Skeletal muscle satellite cell (primary cell): ENCODE measurements around the gene MUC15.

Experiments
- H3K27me3 ChIP-seq: 2 replicates; pipeline ENCODE4 v1.7.0; 2013; ENCODE audit warnings: low read length; ENCODE audit not compliant: control insufficient read depth, insufficient read depth
- H3K36me3 ChIP-seq: 2 replicates; pipeline ENCODE4 v1.7.0; 2013; ENCODE audit warnings: mild to moderate bottlenecking, control low read depth, low read length; ENCODE audit not compliant: insufficient read depth
- H3K4me1 ChIP-seq: 2 replicates; pipeline ENCODE4 v1.7.0; 2013; ENCODE audit warnings: low read length; ENCODE audit not compliant: control insufficient read depth, insufficient read depth
- H3K4me2 ChIP-seq: 2 replicates; pipeline ENCODE4 v1.7.0; 2013; ENCODE audit warnings: mild to moderate bottlenecking, low read length
- H3K4me3 ChIP-seq: 2 replicates; pipeline ENCODE4 v1.7.0; 2013; ENCODE audit warnings: low read length
- H3K9ac ChIP-seq: 2 replicates; pipeline ENCODE4 v1.7.0; 2013; ENCODE audit warnings: mild to moderate bottlenecking, low read depth, low read length, moderate library complexity
- H3K9me3 ChIP-seq: replicated peaks from 2 replicates; pipeline ENCODE4 v1.7.0; 2013; ENCODE audit warnings: mild to moderate bottlenecking, control low read depth, low read length

Gene MUC15

GRCh38 chr11:26537341-26537740 lies 34.7 kb downstream of the MUC15 start:
- H3K4me2 ChIP-seq = no peak overlapping the region
- no peaks in the 10 kb centered on the region for H3K4me1 ChIP-seq
- H3K27me3 ChIP-seq = no peaks in the 10 kb centered on the region
- H3K4me3 ChIP-seq = no peak overlapping the region
- H3K36me3 ChIP-seq = no peaks in the 10 kb centered on the region
- no peak overlapping the region for H3K9ac ChIP-seq
- no peaks in the 10 kb centered on the region for H3K9me3 ChIP-seq

GRCh38 chr11:26527685-26528084 lies 44.4 kb downstream of the MUC15 start:
- H3K27me3 ChIP-seq = no peaks in the 10 kb centered on the region
- H3K4me1 ChIP-seq = no peaks in the 10 kb centered on the region
- no peak overlapping the region for H3K4me2 ChIP-seq
- no peak overlapping the region for H3K9ac ChIP-seq
- no peaks in the 10 kb centered on the region for H3K36me3 ChIP-seq
- no peaks in the 10 kb centered on the region for H3K9me3 ChIP-seq
- H3K4me3 ChIP-seq = no peak overlapping the region

GRCh38 chr11:26522912-26523610 lies 49.0 kb downstream of the MUC15 start:
- peaks cover 9% of the 10 kb centered on the region for H3K27me3 ChIP-seq
- H3K4me2 ChIP-seq = no peak overlapping the region
- no peaks in the 10 kb centered on the region for H3K4me1 ChIP-seq
- H3K9me3 ChIP-seq = no peaks in the 10 kb centered on the region
- no peak overlapping the region for H3K4me3 ChIP-seq
- H3K9ac ChIP-seq = no peak overlapping the region
- H3K36me3 ChIP-seq = no peaks in the 10 kb centered on the region

GRCh38 chr11:26519469-26519868 lies 52.6 kb downstream of the MUC15 start:
- Histone ChIP-seq H3K4me2 (no peak overlapping the region), H3K36me3 (no peaks in the 10 kb centered on the region), H3K9me3 (no peaks in the 10 kb centered on the region), H3K4me3 (no peak overlapping the region), H3K9ac (no peak overlapping the region), H3K27me3 (peaks cover 22% of the 10 kb centered on the region), H3K4me1 (no peaks in the 10 kb centered on the region)

- no peaks in the 10 kb centered on the region for H3K36me3 ChIP-seq
- no peak overlapping the region for H3K9ac ChIP-seq
- no peak overlapping the region for H3K4me3 ChIP-seq
- H3K9me3 ChIP-seq = no peaks in the 10 kb centered on the region
- peaks cover 17% of the 10 kb centered on the region for H3K27me3 ChIP-seq
- no peak overlapping the region for H3K4me2 ChIP-seq
- no peaks in the 10 kb centered on the region for H3K4me1 ChIP-seq
These were observed 59.9 kb downstream of the MUC15 start for GRCh38 chr11:26512196-26512595.

GRCh38 chr11:26510756-26511155 lies 61.3 kb downstream of the MUC15 start:
- Histone ChIP-seq H3K4me2 (no peak overlapping the region), H3K4me3 (no peak overlapping the region), H3K9me3 (no peaks in the 10 kb centered on the region), H3K4me1 (no peaks in the 10 kb centered on the region), H3K27me3 (peaks cover 10% of the 10 kb centered on the region), H3K9ac (no peak overlapping the region), H3K36me3 (no peaks in the 10 kb centered on the region)

- Histone ChIP-seq H3K9ac (no peak overlapping the region), H3K4me2 (no peak overlapping the region), H3K36me3 (no peaks in the 10 kb centered on the region), H3K4me3 (no peak overlapping the region), H3K4me1 (no peaks in the 10 kb centered on the region), H3K27me3 (peaks cover 8% of the 10 kb centered on the region), H3K9me3 (no peaks in the 10 kb centered on the region)
These were observed 61.9 kb downstream of the MUC15 start for GRCh38 chr11:26510164-26510563.
